Measurements from ENCODE around the gene MAK. TPM values are rescaled to one million over a fixed set of nuclear protein-coding genes. Genes with fewer than 3 reads are reported as not detected.
"Not testable (repeated sequence)": the region's sequence is repeated elsewhere in the genome, so short reads cannot be mapped to it uniquely, and the experiment has no call there.

MAK gene
- total RNA-seq, 4 donors from 2014 or later, result not detected

DNA sequence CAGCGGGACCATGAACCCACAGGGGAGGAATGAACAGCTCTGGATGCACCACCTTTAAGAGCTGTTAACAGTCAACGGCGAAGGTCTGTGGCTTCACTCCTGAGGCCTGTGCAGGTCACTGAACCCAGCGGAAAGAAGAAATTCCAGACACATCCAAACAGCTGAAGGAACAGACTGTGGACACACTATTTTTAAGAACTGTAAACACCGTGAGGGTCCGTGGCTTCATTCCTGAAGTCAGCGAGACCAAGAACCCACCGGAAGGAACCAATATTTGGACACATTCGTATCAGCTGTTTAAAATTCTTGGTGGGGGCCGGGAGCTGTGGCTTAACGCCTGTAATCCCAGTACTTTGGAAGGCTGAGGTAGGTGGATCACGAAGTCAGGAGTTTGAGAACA lies 96.1 kb downstream of the MAK start:
- DNase-seq (no peak), ATAC-seq (no peak)
- Histone ChIP-seq H3K27me3 (no peaks in the 10 kb centered on the region), H3K4me3 (no peak overlapping the region), H3K27ac (no peak overlapping the region), H3K4me1 (peaks cover 6 to 7% of the 10 kb centered on the region in 2 donors), H3K36me3 (no peaks in the 10 kb centered on the region), H3K9me3 (no peaks in the 10 kb centered on the region)
- intact Hi-C loops (cut with DNase I; ENCODE audit: low total_unique reads) (no loop called here), in situ Hi-C loops (cut with MboI; ENCODE audit: low sequenced_read_pairs in 4 of 4) (loop anchor here in 1 of 4 donors (10.0 kb wide), 1 partner anchor 47 kb away; the partner anchor contains the start of genes C6orf52 and PAK1IP1)
- TF ChIP-seq CTCF (IDR thresholded peaks at IDR 0.05 in 4 of 5, conservative IDR thresholded peaks at IDR 0.05 in 1 of 5) (no peak), POLR2A (IDR thresholded peaks at IDR 0.05) (no peak)

DNA sequence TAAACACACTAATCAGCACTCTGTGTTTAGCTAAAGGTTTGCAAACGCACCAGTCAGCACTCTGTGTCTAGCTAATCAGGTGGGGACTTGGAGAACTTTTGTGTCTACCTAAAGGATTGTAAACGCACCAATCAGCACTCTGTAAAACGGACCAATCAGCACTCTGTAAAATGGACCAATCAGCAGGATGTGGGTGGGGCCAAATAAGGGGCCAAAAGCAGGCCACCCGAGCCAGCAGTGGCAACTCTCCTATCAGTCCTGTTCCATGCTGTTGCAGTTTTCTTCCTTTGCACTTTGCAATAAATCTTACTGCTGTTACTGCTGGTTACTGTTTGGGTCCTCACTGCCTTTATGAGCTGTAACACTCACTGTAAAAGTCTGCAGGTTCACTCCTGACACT lies 96.7 kb downstream of the MAK start:
- intact Hi-C loops (cut with DNase I; ENCODE audit: low total_unique reads), result not testable (repeated sequence)

DNA sequence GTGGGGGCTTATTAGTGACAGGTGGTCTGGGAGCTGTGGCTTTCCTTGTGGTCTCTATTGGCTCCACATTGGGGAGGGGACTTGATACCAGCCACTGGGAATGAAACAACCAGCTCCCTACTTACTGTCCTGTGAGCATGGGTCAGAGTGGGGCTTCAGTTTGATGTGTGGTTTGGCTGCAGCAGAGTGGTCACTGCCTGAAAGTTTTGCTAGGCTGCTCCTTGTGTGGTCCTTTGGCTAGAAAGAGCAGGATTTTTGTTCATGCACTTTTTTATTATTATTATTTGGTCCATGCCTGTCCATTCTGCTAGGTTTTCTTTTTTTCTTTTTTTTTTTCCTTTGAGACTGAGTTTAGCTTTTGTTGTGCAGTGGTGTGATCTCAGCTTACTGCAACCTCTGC lies 98.3 kb downstream of the MAK start:
- no peak overlapping the region for H3K4me3 ChIP-seq
- in situ Hi-C loops (cut with MboI; ENCODE audit: low sequenced_read_pairs in 4 of 4), result loop anchor here in 1 of 4 donors (10.0 kb wide), 1 partner anchor 45 kb away; the partner anchor contains the start of genes C6orf52 and PAK1IP1
- no peaks in the 10 kb centered on the region for H3K4me1 ChIP-seq
- H3K36me3 ChIP-seq, result no peaks in the 10 kb centered on the region
- intact Hi-C loops (cut with DNase I; ENCODE audit: low total_unique reads), result no loop called here
- H3K27ac ChIP-seq, result no peak overlapping the region
- no peak for TF ChIP-seq POLR2A (IDR thresholded peaks at IDR 0.05)
- no peak for TF ChIP-seq CTCF (IDR thresholded peaks at IDR 0.05 in 4 of 5, conservative IDR thresholded peaks at IDR 0.05 in 1 of 5)
- H3K9me3 ChIP-seq, result no peaks in the 10 kb centered on the region
- ATAC-seq (no peak), DNase-seq (no peak)
- H3K27me3 ChIP-seq, result no peaks in the 10 kb centered on the region

More for the DNA sequence above, 96.7 kb downstream of the MAK start:
- ATAC-seq, H3K9me3 ChIP-seq, H3K4me3 ChIP-seq, H3K4me1 ChIP-seq, H3K27ac ChIP-seq, DNase-seq, H3K36me3 ChIP-seq, H3K27me3 ChIP-seq: not testable (repeated sequence)
- in situ Hi-C loops (cut with MboI; ENCODE audit: low sequenced_read_pairs in 4 of 4), result loop anchor here in 1 of 4 donors (10.0 kb wide), 1 partner anchor 47 kb away; the partner anchor contains the start of genes C6orf52 and PAK1IP1

GRCh38 chr6:10736731-10737130 lies 101.6 kb downstream of the MAK start:
- TF ChIP-seq CTCF (IDR thresholded peaks at IDR 0.05 in 4 of 5, conservative IDR thresholded peaks at IDR 0.05 in 1 of 5) (no peak), POLR2A (IDR thresholded peaks at IDR 0.05) (no peak)
- Histone ChIP-seq H3K27me3 (no peaks in the 10 kb centered on the region), H3K27ac (no peak overlapping the region), H3K36me3 (peaks cover 0 to 12% of the 10 kb centered on the region in 2 donors), H3K4me1 (no peaks in the 10 kb centered on the region), H3K9me3 (no peaks in the 10 kb centered on the region), H3K4me3 (no peak overlapping the region)
- in situ Hi-C loops (cut with MboI; ENCODE audit: low sequenced_read_pairs in 4 of 4), result no loop called here
- DNase-seq (no peak), ATAC-seq (no peak)
- intact Hi-C loops (cut with DNase I; ENCODE audit: low total_unique reads), result no loop called here

DNA sequence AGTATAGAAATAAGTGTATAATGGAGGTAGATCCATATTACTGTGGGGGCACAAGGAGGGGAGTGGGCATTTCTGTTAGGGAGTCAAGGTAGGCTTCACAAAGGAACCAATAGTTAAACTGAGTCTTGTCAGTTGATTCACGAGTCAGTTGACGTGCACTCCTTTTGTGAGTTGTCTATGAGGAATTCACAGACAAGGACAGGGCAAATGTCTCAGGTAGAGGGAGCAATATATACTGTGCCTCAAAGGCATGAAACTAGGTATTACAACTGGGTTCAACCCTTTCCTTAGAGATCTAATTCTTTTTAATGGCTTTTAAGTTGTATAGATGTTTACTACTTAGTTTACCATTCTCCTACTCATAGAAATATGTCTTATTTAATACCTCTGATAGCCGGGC lies 104.5 kb downstream of the MAK start:
- peaks cover 0 to 36% of the 10 kb centered on the region in 2 donors for H3K36me3 ChIP-seq
- in situ Hi-C loops (cut with MboI; ENCODE audit: low sequenced_read_pairs in 4 of 4), result no loop called here

More for the DNA sequence above, 104.5 kb downstream of the MAK start:
- Histone ChIP-seq H3K4me3 (no peak overlapping the region), H3K27ac (no peak overlapping the region), H3K9me3 (no peaks in the 10 kb centered on the region), H3K4me1 (peaks cover 0 to 11% of the 10 kb centered on the region in 2 donors), H3K27me3 (no peaks in the 10 kb centered on the region)
- intact Hi-C loops (cut with DNase I; ENCODE audit: low total_unique reads), result no loop called here
- ATAC-seq, result no peak
- DNase-seq, result no peak
- TF ChIP-seq POLR2A (IDR thresholded peaks at IDR 0.05) (no peak), CTCF (IDR thresholded peaks at IDR 0.05 in 4 of 5, conservative IDR thresholded peaks at IDR 0.05 in 1 of 5) (no peak)

Measured in gastrocnemius medialis (tissue), 4 donors.